ENCODE results near the gene C9orf78.
"Not testable (repeated sequence)": the region's sequence is repeated elsewhere in the genome, so short reads cannot be mapped to it uniquely, and the experiment has no call there.

C9orf78 gene

DNA sequence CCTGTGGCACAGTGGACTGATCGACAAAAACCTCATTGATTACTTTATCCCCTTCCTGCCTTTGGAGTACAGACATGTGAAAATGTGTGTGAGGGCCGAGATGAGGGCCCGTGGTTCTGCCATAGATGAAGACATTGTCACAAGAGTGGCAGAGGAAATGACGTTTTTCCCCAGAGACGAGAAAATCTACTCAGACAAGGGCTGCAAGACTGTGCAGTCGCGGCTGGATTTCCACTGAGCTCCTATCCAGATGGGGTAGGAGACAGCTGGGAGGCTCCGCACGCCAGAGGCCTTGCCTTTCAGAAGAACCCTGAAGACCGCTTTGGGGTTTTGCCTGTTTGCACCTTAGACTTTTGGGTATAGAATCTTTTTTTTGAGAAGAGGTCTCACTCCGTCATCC is 25.7 kb downstream of the C9orf78 start:
- DNase-seq: no peak

- DNase-seq: no peak
These were observed 29.0 kb downstream of the C9orf78 start for GRCh38 chr9:129806061-129806460.

DNA sequence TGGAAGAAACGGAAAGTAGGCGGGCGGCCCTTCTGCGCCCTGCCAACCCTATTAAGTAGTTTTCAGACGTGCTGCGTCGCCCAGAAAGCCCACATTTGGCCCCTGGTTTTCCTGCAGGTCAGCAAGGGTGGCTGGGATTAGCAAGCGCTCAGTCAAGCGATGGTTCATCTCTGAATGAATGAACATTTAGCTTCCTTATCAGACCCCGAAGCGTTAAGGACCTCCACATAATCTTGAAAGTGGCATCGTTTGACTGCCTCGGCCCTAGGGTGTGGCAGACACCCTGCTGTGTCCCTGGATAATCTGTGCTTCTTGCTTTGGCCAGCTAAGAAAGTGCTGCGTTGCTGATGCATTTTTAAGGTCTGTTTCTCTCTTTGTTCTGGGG is 31.4 kb downstream of the C9orf78 start:
- no peak for DNase-seq

GRCh38 chr9:129802833-129803675 is 32.0 kb downstream of the C9orf78 start, which contains the start of gene TOR1B:
TSS of gene TOR1B (plus strand) at chr9:129803184. CDS start at chr9:129803213, 29 bp downstream.
- peak; percentile 95 for DNase-seq

DNA sequence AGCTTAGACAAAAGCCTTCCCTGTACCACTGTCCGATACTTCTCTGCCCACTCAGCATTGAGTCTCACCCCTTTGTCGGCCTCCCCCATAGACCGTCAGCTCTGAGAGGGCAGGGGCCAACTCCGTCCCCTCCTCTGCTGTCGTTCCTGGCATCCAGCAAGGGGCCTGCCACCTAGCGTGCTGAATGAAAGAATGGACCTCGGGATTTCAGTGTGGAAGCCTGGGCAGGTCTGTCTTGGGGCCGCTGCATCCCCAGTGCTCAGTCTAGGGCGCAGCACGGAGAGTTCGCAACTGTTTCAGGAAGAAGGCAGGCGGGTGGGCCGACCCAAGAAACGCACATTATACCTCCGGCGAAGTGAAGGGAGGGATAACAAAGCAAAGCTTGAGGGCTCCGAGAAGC is 33.6 kb downstream of the C9orf78 start:
- no peak for DNase-seq

GRCh38 chr9:129798973-129799372 is 36.1 kb downstream of the C9orf78 start:
- no peak for DNase-seq

- not testable (repeated sequence) for DNase-seq
These were observed 39.0 kb downstream of the C9orf78 start for GRCh38 chr9:129796029-129796428.

GRCh38 chr9:129794549-129794948 is 40.5 kb downstream of the C9orf78 start:
- DNase-seq: no peak

GRCh38 chr9:129786481-129786880 is 48.6 kb downstream of the C9orf78 start:
- no peak for DNase-seq

DNA sequence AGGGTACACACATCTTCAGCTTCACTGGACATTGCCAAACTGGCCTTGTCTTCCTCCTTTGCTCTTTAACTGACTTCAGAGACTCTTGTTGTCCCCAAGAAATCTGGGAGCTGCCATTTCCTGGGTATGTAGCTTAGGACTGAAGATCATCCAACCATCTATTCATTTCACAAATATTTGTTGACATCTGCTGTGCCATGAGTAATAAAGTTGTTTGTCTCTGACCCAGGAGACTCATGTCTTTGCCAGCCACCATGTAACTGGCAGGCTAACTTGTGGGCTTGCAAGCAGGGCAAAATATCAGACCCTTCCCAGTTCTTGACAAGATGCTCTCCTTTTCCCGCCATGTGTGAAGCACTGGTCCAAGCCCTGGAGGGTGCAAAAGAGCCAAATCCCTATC is 49.2 kb downstream of the C9orf78 start:
- DNase-seq: no peak

GRCh38 chr9:129784970-129785369 is 50.1 kb downstream of the C9orf78 start:
- DNase-seq: not testable (repeated sequence)

GRCh38 chr9:129783516-129784361 is 51.3 kb downstream of the C9orf78 start:
- DNase-seq: peak; percentile 85

GRCh38 chr9:129781981-129782380 is 53.1 kb downstream of the C9orf78 start:
- no peak for DNase-seq

DNA sequence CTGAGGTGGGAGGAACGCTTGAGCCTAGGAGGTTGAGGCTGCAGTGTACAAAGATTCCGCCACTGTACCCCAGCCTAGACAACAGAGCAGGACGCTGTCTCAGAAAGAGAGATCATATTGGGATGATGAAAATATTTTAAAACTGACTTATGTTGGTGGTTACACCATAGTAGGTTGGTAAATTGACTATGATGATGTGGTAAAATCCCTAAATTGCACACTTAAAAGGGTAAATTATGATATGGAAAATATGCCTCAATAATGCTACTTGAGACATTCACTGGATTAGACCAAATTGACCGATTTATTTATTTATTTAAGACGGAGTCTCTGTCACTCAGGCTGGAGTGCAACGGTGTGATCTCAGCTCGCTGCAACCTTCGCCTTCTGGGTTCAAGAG is 53.9 kb downstream of the C9orf78 start:
- no peak for DNase-seq

GRCh38 chr9:129779560-129780190 is 55.4 kb downstream of the C9orf78 start:
- DNase-seq: no peak

DNA sequence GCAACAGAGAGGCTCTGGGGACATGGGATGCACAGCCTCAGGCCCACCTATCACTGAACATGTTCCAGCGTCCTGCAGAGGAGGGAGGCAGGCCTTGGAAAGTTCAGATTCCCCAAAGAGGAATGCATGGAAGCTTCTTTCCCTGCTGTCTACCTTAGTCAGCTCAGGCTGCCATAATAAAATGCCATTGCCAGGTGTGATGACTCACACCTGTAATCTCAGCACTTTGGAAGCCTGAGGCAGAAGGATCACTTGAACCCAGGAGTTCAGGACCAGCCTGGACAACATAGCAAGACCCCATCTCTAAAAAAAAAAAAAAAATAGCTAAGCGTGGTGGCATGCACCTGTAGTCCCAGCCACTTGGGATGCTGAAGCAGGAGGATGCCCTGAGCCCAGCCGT is 56.6 kb downstream of the C9orf78 start:
- no peak for DNase-seq

DNA sequence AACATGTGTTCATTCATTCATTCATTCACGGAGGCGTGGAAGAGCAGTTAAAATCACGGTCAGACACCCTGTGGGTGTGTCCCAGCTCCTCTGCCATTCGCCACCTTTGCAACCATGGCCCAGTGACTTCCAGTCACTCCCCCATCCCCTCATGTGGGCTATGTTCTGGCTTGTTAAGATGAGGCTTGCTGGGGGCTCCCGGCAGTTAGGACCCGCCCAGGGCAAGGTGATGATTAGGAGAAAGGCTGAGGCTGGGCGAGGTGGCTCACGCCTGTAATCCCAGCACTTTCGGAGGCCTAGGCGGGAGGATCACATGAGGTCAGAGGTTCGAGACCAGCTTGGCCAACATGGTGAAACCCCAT is 57.3 kb downstream of the C9orf78 start:
- DNase-seq: no peak

Data from RPMI8226 (cell line).